ENCODE results near the gene DXO. TPM values are rescaled to one million over a fixed set of nuclear protein-coding genes. Genes with fewer than 3 reads are reported as not detected.

Gene DXO
- total and polyA plus RNA-seq, 2 donors from 2014 or later = 21.3 to 26.0 TPM

DNA sequence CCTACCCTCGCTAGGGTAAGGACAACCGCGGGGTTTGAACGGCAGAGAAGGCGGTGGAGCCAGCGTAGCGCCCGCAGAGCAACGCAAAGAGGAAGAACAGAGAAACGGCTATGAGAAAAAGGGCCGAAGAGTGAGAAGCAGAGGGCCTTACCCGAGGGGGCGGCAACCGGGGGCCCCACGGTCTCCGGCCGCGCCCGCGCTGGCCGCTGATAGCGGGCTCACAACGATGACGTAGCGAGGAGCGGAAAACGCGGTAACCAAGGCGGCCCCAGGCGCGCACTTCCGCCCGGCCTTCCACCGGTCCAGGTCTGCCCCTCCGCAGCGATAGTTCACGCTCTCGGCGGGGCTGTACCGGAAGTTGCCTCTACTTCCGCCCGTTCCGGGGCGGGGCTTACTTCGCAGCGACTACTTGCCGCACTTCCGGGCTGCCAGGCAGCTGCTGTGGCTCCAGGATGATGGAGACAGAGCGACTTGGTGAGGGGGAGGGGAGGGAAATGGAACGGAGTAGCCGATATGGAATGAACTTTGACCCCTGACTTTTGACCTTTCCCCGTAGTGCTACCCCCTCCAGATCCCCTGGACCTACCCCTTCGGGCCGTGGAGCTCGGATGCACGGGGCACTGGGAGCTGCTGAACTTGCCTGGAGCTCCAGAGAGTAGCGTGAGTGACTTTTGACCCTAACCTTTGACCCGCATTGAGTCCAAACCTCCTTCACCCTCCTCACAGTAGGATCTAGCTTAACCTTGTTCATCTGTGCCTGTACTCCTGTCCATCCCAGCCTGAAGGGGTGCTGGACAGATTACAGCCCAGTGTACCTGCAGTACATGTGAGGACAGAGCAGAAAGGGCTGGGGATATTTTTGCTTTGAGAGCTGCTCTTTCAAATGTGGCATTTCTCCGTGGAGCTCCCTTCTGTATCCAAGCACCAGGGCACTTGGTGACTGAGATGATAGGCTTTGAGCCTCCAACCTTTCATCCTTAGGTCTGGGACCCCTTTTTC is 12.9 kb downstream of the DXO start, which contains the start of the genes NELFE and SKIC2:
Gene NELFE, minus strand, starts transcription at position 231 of the 999 bp plus-strand sequence. CDS start 525 bp downstream, outside the sequence.
Gene SKIC2, plus strand, starts transcription at position 435 of the 999 bp plus-strand sequence. Its CDS starts 18 bp downstream, at position 453.
- no peaks in the 10 kb centered on the region for H3K27me3 ChIP-seq (ENCODE audit: control insufficient read depth, insufficient read depth, low read length)
- DNase-seq (peak; percentile 99 to 100 (median 99)), FAIRE-seq (peak; percentile 88)
- H3K9ac ChIP-seq (ENCODE audit: low read length in 3 of 3) = peak within 1 kb of the TSS; percentile 85 to 97 (median 96)
- H3K36me3 ChIP-seq (ENCODE audit: control insufficient read depth in 2 of 3, insufficient read depth in 3 of 3, low read length in 3 of 3) = peaks cover 6 to 58% (median 39%) of the 10 kb centered on the region in 3 donors
- TF ChIP-seq, protein P1, sequence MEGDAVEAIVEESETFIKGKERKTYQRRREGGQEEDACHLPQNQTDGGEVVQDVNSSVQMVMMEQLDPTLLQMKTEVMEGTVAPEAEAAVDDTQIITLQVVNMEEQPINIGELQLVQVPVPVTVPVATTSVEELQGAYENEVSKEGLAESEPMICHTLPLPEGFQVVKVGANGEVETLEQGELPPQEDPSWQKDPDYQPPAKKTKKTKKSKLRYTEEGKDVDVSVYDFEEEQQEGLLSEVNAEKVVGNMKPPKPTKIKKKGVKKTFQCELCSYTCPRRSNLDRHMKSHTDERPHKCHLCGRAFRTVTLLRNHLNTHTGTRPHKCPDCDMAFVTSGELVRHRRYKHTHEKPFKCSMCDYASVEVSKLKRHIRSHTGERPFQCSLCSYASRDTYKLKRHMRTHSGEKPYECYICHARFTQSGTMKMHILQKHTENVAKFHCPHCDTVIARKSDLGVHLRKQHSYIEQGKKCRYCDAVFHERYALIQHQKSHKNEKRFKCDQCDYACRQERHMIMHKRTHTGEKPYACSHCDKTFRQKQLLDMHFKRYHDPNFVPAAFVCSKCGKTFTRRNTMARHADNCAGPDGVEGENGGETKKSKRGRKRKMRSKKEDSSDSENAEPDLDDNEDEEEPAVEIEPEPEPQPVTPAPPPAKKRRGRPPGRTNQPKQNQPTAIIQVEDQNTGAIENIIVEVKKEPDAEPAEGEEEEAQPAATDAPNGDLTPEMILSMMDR (IDR thresholded peaks at IDR 0.05; ENCODE audit: borderline replicate concordance, extremely low read depth, insufficient read depth) = no peak
- H3K9me3 ChIP-seq (ENCODE audit: control insufficient read depth in 2 of 3, insufficient read depth in 1 of 3, low read length in 3 of 3) = no peaks in the 10 kb centered on the region
- peak within 1 kb of the TSS; percentile 87 to 89 for H3K27ac ChIP-seq (ENCODE audit: low read depth in 2 of 2, low read length in 2 of 2)
- H3K4me1 ChIP-seq (ENCODE audit: control insufficient read depth in 2 of 3, insufficient read depth in 2 of 3, low read depth in 1 of 3, low read length in 3 of 3) = peaks cover 5 to 16% (median 13%) of the 10 kb centered on the region in 3 donors
- H3K4me3 ChIP-seq (ENCODE audit: low read length in 3 of 3) = peak within 1 kb of the TSS; percentile 96 to 99 (median 97)
- intact Hi-C loops (cut with DNase I) = no loop called here

DNA sequence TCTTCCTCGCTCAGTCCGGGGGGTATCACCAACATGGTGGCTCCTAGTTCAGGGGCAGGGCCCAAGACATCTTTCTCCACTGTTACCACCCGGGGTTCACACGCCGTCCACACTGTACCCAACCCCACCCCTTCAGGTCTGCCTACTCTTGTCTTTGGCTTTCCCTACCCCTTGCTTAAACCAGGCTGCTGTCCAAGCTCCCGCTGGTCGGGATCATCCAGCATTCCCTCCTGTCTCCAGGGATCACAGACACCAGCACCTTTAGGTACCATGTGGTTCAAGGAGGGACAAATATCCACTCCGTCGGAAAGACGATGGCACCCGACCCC is 13.6 kb downstream of the DXO start:
- intact Hi-C loops (cut with DNase I) = no loop called here
- Histone ChIP-seq H3K4me3 (ENCODE audit: low read length in 3 of 3) (peak overlapping the region; percentile 88 to 99 (median 91)), H3K9ac (ENCODE audit: low read length in 3 of 3) (peak overlapping the region; percentile 77 to 96 (median 85)), H3K27ac (ENCODE audit: low read depth in 2 of 2, low read length in 2 of 2) (peak overlapping the region; percentile 66 to 87), H3K4me1 (ENCODE audit: control insufficient read depth in 2 of 3, insufficient read depth in 2 of 3, low read depth in 1 of 3, low read length in 3 of 3) (peaks cover 5 to 16% (median 13%) of the 10 kb centered on the region in 3 donors), H3K36me3 (ENCODE audit: control insufficient read depth in 2 of 3, insufficient read depth in 3 of 3, low read length in 3 of 3) (peaks cover 9 to 60% (median 41%) of the 10 kb centered on the region in 3 donors), H3K27me3 (ENCODE audit: control insufficient read depth, insufficient read depth, low read length) (no peaks in the 10 kb centered on the region), H3K9me3 (ENCODE audit: control insufficient read depth in 2 of 3, insufficient read depth in 1 of 3, low read length in 3 of 3) (no peaks in the 10 kb centered on the region)
- TF ChIP-seq, protein P1 (IDR thresholded peaks at IDR 0.05; ENCODE audit: borderline replicate concordance, extremely low read depth, insufficient read depth) = no peak
- FAIRE-seq = no peak
- DNase-seq = peak in 1 of 5 donors; percentile 74

GRCh38 chr6:31956796-31957195 is 15.1 kb downstream of the DXO start:
- peak in 1 of 5 donors; percentile 24 for DNase-seq
- H3K4me1 ChIP-seq (ENCODE audit: control insufficient read depth in 2 of 3, insufficient read depth in 2 of 3, low read depth in 1 of 3, low read length in 3 of 3) = peaks cover 5 to 16% (median 13%) of the 10 kb centered on the region in 3 donors
- H3K9me3 ChIP-seq (ENCODE audit: control insufficient read depth in 2 of 3, insufficient read depth in 1 of 3, low read length in 3 of 3) = no peaks in the 10 kb centered on the region
- H3K36me3 ChIP-seq (ENCODE audit: control insufficient read depth in 2 of 3, insufficient read depth in 3 of 3, low read length in 3 of 3) = peaks cover 9 to 51% (median 37%) of the 10 kb centered on the region in 3 donors
- no peaks in the 10 kb centered on the region for H3K27me3 ChIP-seq (ENCODE audit: control insufficient read depth, insufficient read depth, low read length)
- FAIRE-seq = no peak
- H3K9ac ChIP-seq (ENCODE audit: low read length in 3 of 3) = no peak overlapping the region
- TF ChIP-seq, protein P1 (IDR thresholded peaks at IDR 0.05; ENCODE audit: borderline replicate concordance, extremely low read depth, insufficient read depth) = no peak
- no peak overlapping the region for H3K4me3 ChIP-seq (ENCODE audit: low read length in 3 of 3)
- no peak overlapping the region for H3K27ac ChIP-seq (ENCODE audit: low read depth in 2 of 2, low read length in 2 of 2)
- intact Hi-C loops (cut with DNase I) = no loop called here
